GM12891 (cell line): ENCODE measurements around the gene DIPK2B.

Experiments
- DNase-seq: peaks from one replicate; pipeline ENCODE4 v3.0.0; 2011; ENCODE audit warnings: low spot score; ENCODE audit not compliant: insufficient read length
- FAIRE-seq: peaks from 2 replicates; lab custom pipeline; 2011; peaks lifted over from hg19 to GRCh38; lab: Jason Lieb, UNC
- PAX5 ChIP-seq: IDR thresholded peaks from 2 replicates; pipeline ENCODE4 v1.6.1; 2011; ENCODE audit warnings: low read length, moderate library complexity, mild to moderate bottlenecking; ENCODE audit not compliant: insufficient read depth, severe bottlenecking
- POLR2A ChIP-seq: IDR thresholded peaks from 2 replicates; pipeline ENCODE4 v1.6.1; 2011; ENCODE audit warnings: low read depth, low read length, control low read depth
- POLR2AphosphoS5 ChIP-seq: IDR thresholded peaks from 2 replicates; pipeline ENCODE4 v1.6.1; 2011; ENCODE audit warnings: low read depth, low read length, control low read depth
- POU2F2 ChIP-seq: IDR thresholded peaks from 2 replicates; pipeline ENCODE4 v1.6.1; 2011; ENCODE audit warnings: low read depth, mild to moderate bottlenecking, control low read depth, low read length, moderate library complexity
- SPI1 ChIP-seq: IDR thresholded peaks from 2 replicates; pipeline ENCODE4 v1.6.1; 2011; ENCODE audit warnings: low read depth, low read length, control low read depth
- TAF1 ChIP-seq: IDR thresholded peaks from 2 replicates; pipeline ENCODE4 v1.6.1; 2011; ENCODE audit warnings: low read depth, low read length, control low read depth

DIPK2B gene

GRCh38 chrX:45164995-45165394, 35.7 kb downstream of the DIPK2B start:
- FAIRE-seq (no peak), DNase-seq (no peak)
- TF ChIP-seq POU2F2 (no peak), POLR2AphosphoS5 (no peak), PAX5 (no peak), POLR2A (no peak), SPI1 (no peak), TAF1 (no peak)

GRCh38 chrX:45164021-45164621, 36.6 kb downstream of the DIPK2B start:
- no peak for FAIRE-seq

DNA sequence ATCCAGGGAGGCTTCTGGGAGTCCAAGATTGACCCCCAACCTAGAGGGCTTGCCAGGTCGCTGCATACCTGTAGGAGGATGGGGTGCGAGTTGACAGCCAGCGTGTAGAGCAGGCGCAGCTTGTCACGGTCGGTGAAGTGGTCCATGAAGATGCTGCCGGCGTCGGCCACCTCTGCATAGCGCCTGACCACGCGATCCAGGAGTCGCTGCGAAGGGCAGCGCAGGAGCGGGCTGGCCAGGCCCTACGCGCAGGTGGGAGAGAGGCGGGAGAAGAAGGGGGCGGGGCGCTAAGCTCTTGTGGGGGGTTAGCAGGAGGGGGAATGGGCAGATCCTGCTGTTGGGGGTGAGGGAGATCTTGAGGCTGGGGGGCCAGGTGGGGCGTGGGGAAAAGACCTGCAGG, 43.0 kb downstream of the DIPK2B start:
- DNase-seq (no peak), FAIRE-seq (no peak)
- TF ChIP-seq POLR2AphosphoS5 (no peak), POU2F2 (no peak), POLR2A (no peak), PAX5 (no peak), TAF1 (no peak), SPI1 (no peak)

More at GRCh38 chrX:45164021-45164621, 36.6 kb downstream of the DIPK2B start:
- TF ChIP-seq PAX5 (no peak), POLR2AphosphoS5 (no peak), POLR2A (no peak), SPI1 (no peak)
- DNase-seq, result no peak

GRCh38 chrX:45154462-45154861, 46.2 kb downstream of the DIPK2B start:
- no peak for FAIRE-seq
- DNase-seq, result no peak
- TF ChIP-seq POLR2AphosphoS5 (no peak), PAX5 (no peak), TAF1 (no peak), POLR2A (no peak), POU2F2 (no peak), SPI1 (no peak)

DNA sequence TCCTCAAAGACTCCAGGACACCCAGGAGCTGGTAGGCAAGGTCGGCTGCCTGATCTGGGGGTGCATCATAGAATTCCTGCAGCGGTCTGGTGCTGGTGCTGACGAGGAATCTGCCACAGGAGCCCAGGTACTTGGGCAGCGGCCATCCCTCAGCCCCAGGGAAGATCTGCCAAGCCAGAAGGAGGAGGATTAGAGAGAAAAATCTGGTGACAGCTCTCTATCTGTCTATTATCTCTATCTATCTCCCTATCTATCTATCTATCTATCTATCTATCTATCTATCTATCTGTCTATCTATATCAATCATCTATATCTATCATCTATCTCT, 46.7 kb downstream of the DIPK2B start:
- TF ChIP-seq POLR2A (no peak), SPI1 (no peak), POLR2AphosphoS5 (no peak), POU2F2 (no peak), PAX5 (no peak), TAF1 (no peak)
- no peak for FAIRE-seq
- no peak for DNase-seq
